Smooth muscle cell (in vitro differentiated cells): ENCODE results near the gene ZCCHC18. TPM values are rescaled to one million over a fixed set of nuclear protein-coding genes. Genes with fewer than 3 reads are reported as not detected.

ENCODE experiments used
- DNase-seq: peaks from one replicate; lab custom pipeline; 2025; ENCODE audit not compliant: unreplicated experiment; lab: John Stamatoyannopoulos, UW
- H2AFZ ChIP-seq: fragments of 200-600 bp; sonication (generic); 2 replicates; pipeline ENCODE4 v1.6.0; 2016; ENCODE audit warnings: antibody characterized with exemption, low read depth, mild to moderate bottlenecking
- H3F3A ChIP-seq: fragments of 200-600 bp; sonication (generic); 2 replicates; pipeline ENCODE4 v1.6.0; 2017; ENCODE audit warnings: antibody characterized with exemption, low read depth
- H3K27ac ChIP-seq: fragments of 200-600 bp; sonication (generic); 2 replicates; pipeline ENCODE4 v1.5.1; 2016; ENCODE audit warnings: low read depth, mild to moderate bottlenecking
- H3K27me3 ChIP-seq: fragments of 200-600 bp; sonication (generic); 2 replicates; pipeline ENCODE4 v1.6.1; 2016; ENCODE audit warnings: low read depth, mild to moderate bottlenecking
- H3K36me3 ChIP-seq: fragments of 200-600 bp; sonication (generic); 2 replicates; pipeline ENCODE4 v1.5.1; 2016; ENCODE audit warnings: low read depth
- H3K4me1 ChIP-seq: fragments of 200-600 bp; sonication (generic); 2 replicates; pipeline ENCODE4 v1.5.1; 2016; ENCODE audit warnings: low read depth
- H3K4me2 ChIP-seq: fragments of 200-600 bp; sonication (generic); 2 replicates; pipeline ENCODE4 v1.6.0; 2016; ENCODE audit warnings: mild to moderate bottlenecking
- H3K4me3 ChIP-seq: fragments of 200-600 bp; sonication (generic); 2 replicates; pipeline ENCODE4 v1.5.1; 2016; ENCODE audit warnings: mild to moderate bottlenecking
- H3K79me2 ChIP-seq: fragments of 200-600 bp; sonication (generic); 2 replicates; pipeline ENCODE4 v1.6.0; 2016; ENCODE audit warnings: low read depth, mild to moderate bottlenecking
- H3K9ac ChIP-seq: fragments of 200-600 bp; sonication (generic); 2 replicates; pipeline ENCODE4 v1.6.0; 2016; ENCODE audit warnings: low read depth
- H3K9me3 ChIP-seq: fragments of 200-600 bp; sonication (generic); replicated peaks from 2 replicates; pipeline ENCODE4 v1.5.1; 2016; ENCODE audit warnings: low read depth
- H4K20me1 ChIP-seq: fragments of 200-600 bp; sonication (generic); 2 replicates; pipeline ENCODE4 v1.6.0; 2016; ENCODE audit warnings: low read depth
- CTCF ChIP-seq: fragments of 200-600 bp; sonication (generic); IDR thresholded peaks from 2 replicates; pipeline ENCODE4 v1.5.1; 2017; ENCODE audit warnings: borderline replicate concordance, mild to moderate bottlenecking, antibody characterized with exemption; ENCODE audit not compliant: insufficient read depth, poor library complexity, severe bottlenecking
- WGBS: methylation state at CpG from one replicate; pipeline ENCODE4 v1.1.7; 2016; ENCODE audit warnings: low lambda C conversion rate; 5-methylcytosine and 5-hydroxymethylcytosine counted together
- polyA plus RNA-seq: library from polyadenylated mRNA; unstranded; fragments of >200 nt; fragmentation: Nextera tagmentation; extraction: Ambion mirVana; gene quantifications from 2 replicates; pipeline ENCODE4 v1.2.1, GENCODE V29; 2016
- total RNA-seq: library from RNA; depleted of rRNA; stranded (reverse); fragments of >200 nt; gene quantifications from 2 replicates; pipeline ENCODE4 v1.2.3, GENCODE V29; 2014

ZCCHC18 gene
- total and polyA plus RNA-seq, 2 experiments from 2014 or later, result 1.5 TPM; not detected in 1

GRCh38 chrX:104098151-104098808, 14.0 kb upstream of the ZCCHC18 start:
- Histone ChIP-seq H3K36me3 (no peaks in the 10 kb centered on the region), H3K79me2 (no peaks in the 10 kb centered on the region), H3K27me3 (peaks cover 4% of the 10 kb centered on the region), H3K4me1 (no peaks in the 10 kb centered on the region), H3K9me3 (no peaks in the 10 kb centered on the region), H3K4me3 (no peak overlapping the region), H3F3A (no peaks in the 10 kb centered on the region), H2AFZ (no peak overlapping the region), H3K4me2 (no peak overlapping the region), H3K9ac (no peak overlapping the region), H4K20me1 (no peaks in the 10 kb centered on the region), H3K27ac (no peak overlapping the region)
- no peak for DNase-seq
- WGBS, result 19% methylated on average over 4 of the region's 4 CpGs
- peak; percentile 57 for TF ChIP-seq CTCF

GRCh38 chrX:104098919-104099318, 13.4 kb upstream of the ZCCHC18 start:
- Histone ChIP-seq H3K9ac (no peak overlapping the region), H3K4me1 (no peaks in the 10 kb centered on the region), H3K27me3 (peaks cover 4% of the 10 kb centered on the region), H3K79me2 (no peaks in the 10 kb centered on the region), H3K9me3 (no peaks in the 10 kb centered on the region), H3F3A (no peaks in the 10 kb centered on the region), H2AFZ (no peak overlapping the region), H3K4me3 (no peak overlapping the region), H3K4me2 (no peak overlapping the region), H3K27ac (no peak overlapping the region), H4K20me1 (no peaks in the 10 kb centered on the region), H3K36me3 (no peaks in the 10 kb centered on the region)
- no peak for TF ChIP-seq CTCF
- DNase-seq, result no peak

- 75% methylated on average over 10 of the region's 10 CpGs for WGBS
- Histone ChIP-seq H3K9me3 (no peaks in the 10 kb centered on the region), H3F3A (no peaks in the 10 kb centered on the region), H2AFZ (no peak overlapping the region), H4K20me1 (no peaks in the 10 kb centered on the region), H3K27ac (no peak overlapping the region), H3K4me2 (no peak overlapping the region), H3K4me1 (no peaks in the 10 kb centered on the region), H3K79me2 (no peaks in the 10 kb centered on the region), H3K27me3 (peaks cover 4% of the 10 kb centered on the region), H3K4me3 (no peak overlapping the region), H3K9ac (no peak overlapping the region), H3K36me3 (no peaks in the 10 kb centered on the region)
- no peak for TF ChIP-seq CTCF
- DNase-seq, result no peak
Observed at GRCh38 chrX:104104676-104105075, 7.6 kb upstream of the ZCCHC18 start.
